ENCODE measurements around the gene POU5F1. TPM values are rescaled to one million over a fixed set of nuclear protein-coding genes. Genes with fewer than 3 reads are reported as not detected.
A peak's percentile ranks its signal among the peaks of the same experiment; 100 is the strongest.

The POU5F1 gene
- total RNA-seq, 2 donors from 2014 or later = 4.0 to 12.9 TPM

DNA sequence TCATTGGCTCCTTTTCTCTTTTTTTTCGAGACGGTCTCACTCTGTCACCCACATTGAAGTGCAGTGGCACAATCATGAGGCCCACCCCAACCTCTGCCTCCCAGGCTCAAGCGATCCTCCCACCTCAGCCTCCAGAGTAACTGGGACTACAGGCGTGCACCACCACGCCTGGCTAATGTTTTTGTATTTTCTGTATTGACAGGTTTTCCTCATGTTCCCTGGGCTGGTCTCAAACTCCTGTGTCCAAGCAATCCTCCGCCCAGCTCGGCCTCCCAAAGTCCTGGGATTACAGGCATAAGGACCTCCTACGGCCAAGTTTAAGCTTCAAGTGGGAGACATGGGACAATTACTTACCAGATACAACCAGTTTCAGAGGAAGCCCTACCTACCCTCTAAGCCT lies 9.4 kb upstream of the POU5F1 start:
- peak overlapping the region; percentile 72 for H3K4me3 ChIP-seq

DNA sequence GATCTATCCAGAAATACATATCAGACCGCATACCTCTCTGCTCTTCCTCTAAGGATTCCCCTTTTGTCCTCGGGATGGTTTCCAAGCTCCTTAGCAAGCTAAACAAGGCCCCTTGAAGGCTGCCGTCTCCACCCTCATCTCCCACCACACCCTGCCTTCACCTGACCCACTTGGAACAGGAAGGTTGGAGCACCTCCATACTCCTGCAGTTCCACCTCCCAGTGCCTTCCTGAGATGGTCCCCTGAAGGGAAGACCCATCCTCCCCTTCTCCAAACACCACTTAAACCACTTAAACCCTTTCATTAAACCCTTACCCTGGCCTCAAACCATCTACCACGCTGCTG lies 8.5 kb upstream of the POU5F1 start:
- no peak for ATAC-seq (ENCODE audit: insufficient number of reproducible peaks, low FRiP score, low read depth)

More for the DNA sequence above, 9.4 kb upstream of the POU5F1 start:
- H3K4me1 ChIP-seq (ENCODE audit: control insufficient read depth in 1 of 2, low read depth in 2 of 2) = peaks cover 0 to 2% of the 10 kb centered on the region in 2 donors
- H3K36me3 ChIP-seq = no peaks in the 10 kb centered on the region
- no peaks in the 10 kb centered on the region for H3K27me3 ChIP-seq (replicated peaks; ENCODE audit: insufficient read depth)
- TF ChIP-seq, protein P1, sequence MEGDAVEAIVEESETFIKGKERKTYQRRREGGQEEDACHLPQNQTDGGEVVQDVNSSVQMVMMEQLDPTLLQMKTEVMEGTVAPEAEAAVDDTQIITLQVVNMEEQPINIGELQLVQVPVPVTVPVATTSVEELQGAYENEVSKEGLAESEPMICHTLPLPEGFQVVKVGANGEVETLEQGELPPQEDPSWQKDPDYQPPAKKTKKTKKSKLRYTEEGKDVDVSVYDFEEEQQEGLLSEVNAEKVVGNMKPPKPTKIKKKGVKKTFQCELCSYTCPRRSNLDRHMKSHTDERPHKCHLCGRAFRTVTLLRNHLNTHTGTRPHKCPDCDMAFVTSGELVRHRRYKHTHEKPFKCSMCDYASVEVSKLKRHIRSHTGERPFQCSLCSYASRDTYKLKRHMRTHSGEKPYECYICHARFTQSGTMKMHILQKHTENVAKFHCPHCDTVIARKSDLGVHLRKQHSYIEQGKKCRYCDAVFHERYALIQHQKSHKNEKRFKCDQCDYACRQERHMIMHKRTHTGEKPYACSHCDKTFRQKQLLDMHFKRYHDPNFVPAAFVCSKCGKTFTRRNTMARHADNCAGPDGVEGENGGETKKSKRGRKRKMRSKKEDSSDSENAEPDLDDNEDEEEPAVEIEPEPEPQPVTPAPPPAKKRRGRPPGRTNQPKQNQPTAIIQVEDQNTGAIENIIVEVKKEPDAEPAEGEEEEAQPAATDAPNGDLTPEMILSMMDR (IDR thresholded peaks at IDR 0.05) = no peak
- H3K9me3 ChIP-seq = no peaks in the 10 kb centered on the region
- H3K27ac ChIP-seq = peak overlapping the region in 1 of 2 donors; percentile 38
- DNase-seq (ENCODE audit: low spot score) (no peak), ATAC-seq (ENCODE audit: insufficient number of reproducible peaks, low FRiP score, low read depth) (no peak)

DNA sequence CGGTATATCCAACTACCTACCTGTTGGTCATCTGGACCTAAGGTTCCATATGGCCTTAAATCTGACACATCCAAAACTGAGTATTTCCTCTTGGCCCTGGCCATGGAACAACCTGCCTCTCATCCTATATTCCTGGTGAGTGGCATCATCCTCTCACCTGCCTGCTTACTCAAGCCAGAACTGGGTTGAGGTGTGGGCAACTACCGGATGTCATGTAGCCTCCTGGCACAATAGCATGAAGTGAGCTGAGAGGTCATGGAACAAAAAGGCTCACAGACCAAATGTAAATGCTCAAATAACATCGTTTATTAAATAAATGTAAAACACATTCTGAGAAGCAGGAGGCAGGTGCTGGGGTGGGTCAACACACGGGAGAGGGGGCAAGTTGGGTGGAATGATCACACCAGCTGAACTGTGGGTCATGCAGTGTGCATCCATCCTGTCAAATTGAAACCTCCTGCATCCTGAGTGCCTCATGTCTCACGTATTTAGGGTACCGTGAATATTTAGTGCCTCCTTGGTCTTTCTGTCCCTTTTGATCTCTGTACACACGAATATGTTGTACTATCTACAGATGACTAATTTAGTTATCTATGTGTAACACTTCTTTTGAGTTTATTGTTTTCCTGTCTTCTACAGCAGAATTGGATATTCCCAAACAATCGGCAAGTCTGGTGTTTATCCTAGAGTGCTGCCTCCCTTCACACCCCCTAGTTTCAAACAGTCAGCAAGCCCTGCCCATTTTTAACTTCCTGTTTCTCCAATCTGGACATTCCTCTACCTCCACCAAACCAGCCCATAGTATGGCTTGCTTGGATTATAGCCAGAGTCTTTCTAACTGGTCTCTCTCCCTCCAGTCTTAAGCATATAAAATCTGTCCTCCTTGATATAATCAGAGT lies 7.9 kb upstream of the POU5F1 start:
- H3K9me3 ChIP-seq = no peaks in the 10 kb centered on the region
- H3K4me1 ChIP-seq (ENCODE audit: control insufficient read depth in 1 of 2, low read depth in 2 of 2) = peaks cover 0 to 2% of the 10 kb centered on the region in 2 donors
- ATAC-seq (ENCODE audit: insufficient number of reproducible peaks, low FRiP score, low read depth) (no peak), DNase-seq (ENCODE audit: low spot score) (no peak)
- H3K36me3 ChIP-seq = no peaks in the 10 kb centered on the region
- H3K4me3 ChIP-seq = no peak overlapping the region
- no peak overlapping the region for H3K27ac ChIP-seq
- TF ChIP-seq, protein P1 (IDR thresholded peaks at IDR 0.05) = no peak
- no peaks in the 10 kb centered on the region for H3K27me3 ChIP-seq (replicated peaks; ENCODE audit: insufficient read depth)

More for the DNA sequence above, 8.5 kb upstream of the POU5F1 start:
- H3K36me3 ChIP-seq = no peaks in the 10 kb centered on the region
- DNase-seq (ENCODE audit: low spot score) = no peak
- H3K27ac ChIP-seq = no peak overlapping the region
- peaks cover 0 to 2% of the 10 kb centered on the region in 2 donors for H3K4me1 ChIP-seq (ENCODE audit: control insufficient read depth in 1 of 2, low read depth in 2 of 2)
- TF ChIP-seq, protein P1 (IDR thresholded peaks at IDR 0.05) = no peak
- no peaks in the 10 kb centered on the region for H3K27me3 ChIP-seq (replicated peaks; ENCODE audit: insufficient read depth)
- H3K9me3 ChIP-seq = no peaks in the 10 kb centered on the region
- H3K4me3 ChIP-seq = no peak overlapping the region

DNA sequence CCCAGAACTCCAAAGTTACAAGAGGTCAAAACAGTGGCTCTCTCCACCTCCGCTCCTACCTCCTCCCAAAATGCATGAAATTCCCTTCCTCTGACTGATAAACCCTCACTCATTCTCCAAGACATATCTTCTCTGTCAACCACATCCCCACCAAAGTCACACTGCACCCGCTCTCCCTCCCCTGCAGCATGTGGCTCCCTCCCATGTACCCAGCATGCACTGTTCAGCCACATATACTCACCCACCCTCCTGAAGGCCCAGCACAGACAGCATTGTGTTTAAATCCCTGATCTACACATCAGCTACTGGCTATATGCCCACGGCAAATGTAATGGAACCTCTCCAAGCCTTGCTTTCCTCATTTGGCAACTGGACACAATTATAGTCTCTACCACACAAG lies 5.5 kb upstream of the POU5F1 start:
- DNase-seq (ENCODE audit: low spot score) (no peak), ATAC-seq (ENCODE audit: insufficient number of reproducible peaks, low FRiP score, low read depth) (no peak)
- Histone ChIP-seq H3K27ac (no peak overlapping the region), H3K4me1 (ENCODE audit: control insufficient read depth in 1 of 2, low read depth in 2 of 2) (peaks cover 0 to under 1% of the 10 kb centered on the region in 2 donors), H3K4me3 (no peak overlapping the region), H3K9me3 (no peaks in the 10 kb centered on the region), H3K36me3 (no peaks in the 10 kb centered on the region), H3K27me3 (replicated peaks; ENCODE audit: insufficient read depth) (no peaks in the 10 kb centered on the region)
- TF ChIP-seq, protein P1 (IDR thresholded peaks at IDR 0.05) = no peak

DNA sequence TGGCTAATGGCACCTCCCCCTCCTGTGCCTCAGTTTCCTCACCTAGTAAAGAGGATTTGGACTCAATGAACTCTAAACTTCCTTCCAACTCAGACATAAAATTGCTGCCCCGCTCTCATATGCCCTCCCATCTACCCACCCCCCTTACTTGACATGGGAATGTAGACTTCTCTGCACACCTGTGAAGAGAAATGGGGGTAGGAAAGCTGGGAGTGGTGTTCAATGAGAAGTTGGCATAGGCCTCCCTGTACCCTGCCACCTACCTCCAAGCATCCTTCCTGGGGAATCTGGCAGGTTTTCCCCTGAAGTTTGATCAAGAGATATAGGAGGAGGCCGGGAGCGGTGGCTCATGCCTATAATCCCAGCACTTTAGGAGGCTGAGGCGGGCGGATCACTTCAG lies 3.9 kb upstream of the POU5F1 start:
- ATAC-seq (ENCODE audit: insufficient number of reproducible peaks, low FRiP score, low read depth) (no peak), DNase-seq (ENCODE audit: low spot score) (no peak)
- H3K4me1 ChIP-seq (ENCODE audit: control insufficient read depth in 1 of 2, low read depth in 2 of 2) = no peaks in the 10 kb centered on the region
- H3K36me3 ChIP-seq = no peaks in the 10 kb centered on the region
- H3K27ac ChIP-seq = no peak overlapping the region
- TF ChIP-seq, protein P1 (IDR thresholded peaks at IDR 0.05) = no peak
- no peak overlapping the region for H3K4me3 ChIP-seq
- no peaks in the 10 kb centered on the region for H3K27me3 ChIP-seq (replicated peaks; ENCODE audit: insufficient read depth)
- H3K9me3 ChIP-seq = no peaks in the 10 kb centered on the region

All from thoracic aorta (tissue), 2 donors.